ENCODE results near the gene SEMG2. TPM values are rescaled to one million over a fixed set of nuclear protein-coding genes. Genes with fewer than 3 reads are reported as not detected.
A peak's percentile ranks its signal among the peaks of the same experiment; 100 is the strongest.

The SEMG2 gene
- total RNA-seq (2014; rRNA removed; shearing (Covaris generic)), result not detected in 2 replicates

GRCh38 chr20:45221076-45221475 lies at the start of gene SEMG2:
TSS of gene SEMG2 (plus strand) at chr20:45221373. CDS start at chr20:45221390, 17 bp downstream.
- DNase-seq (ENCODE audit: low read depth), result no peak

- no peak for DNase-seq (ENCODE audit: low read depth)
Measured at GRCh38 chr20:45173522-45173921, 47.7 kb upstream of the SEMG2 start.

GRCh38 chr20:45174434-45175364 lies 46.5 kb upstream of the SEMG2 start, which contains the start of gene PI3:
TSS of gene PI3 (plus strand) at chr20:45174902. CDS start at chr20:45174923, 21 bp downstream.
- DNase-seq (ENCODE audit: low read depth), result peak; percentile 46

GRCh38 chr20:45176526-45177267 lies 44.5 kb upstream of the SEMG2 start:
- no peak for DNase-seq (ENCODE audit: low read depth)

GRCh38 chr20:45179166-45179565 lies 42.0 kb upstream of the SEMG2 start:
- DNase-seq (ENCODE audit: low read depth), result peak; percentile 26

- DNase-seq (ENCODE audit: low read depth), result peak; percentile 88
Measured at GRCh38 chr20:45181639-45182038, 39.5 kb upstream of the SEMG2 start.

- DNase-seq (ENCODE audit: low read depth), result no peak
Measured at GRCh38 chr20:45183084-45183483, 38.1 kb upstream of the SEMG2 start.

- no peak for DNase-seq (ENCODE audit: low read depth)
Measured at GRCh38 chr20:45187693-45188092, 33.5 kb upstream of the SEMG2 start.

- no peak for DNase-seq (ENCODE audit: low read depth)
Measured at GRCh38 chr20:45189067-45189609, 32.0 kb upstream of the SEMG2 start.

GRCh38 chr20:45189861-45190260 lies 31.3 kb upstream of the SEMG2 start:
- DNase-seq (ENCODE audit: low read depth), result no peak

GRCh38 chr20:45191926-45192325 lies 29.2 kb upstream of the SEMG2 start:
- DNase-seq (ENCODE audit: low read depth), result no peak

GRCh38 chr20:45193331-45193730 lies 27.8 kb upstream of the SEMG2 start:
- DNase-seq (ENCODE audit: low read depth), result no peak

GRCh38 chr20:45206725-45207124 lies 14.4 kb upstream of the SEMG2 start, which contains the start of gene SEMG1:
TSS of gene SEMG1 (plus strand) at chr20:45207033. CDS start at chr20:45207054, 21 bp downstream.
- DNase-seq (ENCODE audit: low read depth), result no peak

GRCh38 chr20:45209924-45210323 lies 11.2 kb upstream of the SEMG2 start:
- DNase-seq (ENCODE audit: low read depth), result no peak

GRCh38 chr20:45211569-45212474 lies 9.4 kb upstream of the SEMG2 start:
- no peak for DNase-seq (ENCODE audit: low read depth)

GRCh38 chr20:45212836-45213235 lies 8.3 kb upstream of the SEMG2 start:
- DNase-seq (ENCODE audit: low read depth), result no peak

- no peak for DNase-seq (ENCODE audit: low read depth)
Measured at GRCh38 chr20:45218124-45218523, 3.0 kb upstream of the SEMG2 start.

GRCh38 chr20:45218636-45219035 lies 2.5 kb upstream of the SEMG2 start:
- DNase-seq (ENCODE audit: low read depth), result no peak

GRCh38 chr20:45223136-45223535 lies 2.0 kb downstream of the SEMG2 start:
- no peak for DNase-seq (ENCODE audit: low read depth)

- DNase-seq (ENCODE audit: low read depth), result no peak
Measured at GRCh38 chr20:45226287-45226686, 5.1 kb downstream of the SEMG2 start.

Measured in RPMI7951 (cell line).